ENCODE data around the gene CHRNB4. TPM values are rescaled to one million over a fixed set of nuclear protein-coding genes. Genes with fewer than 3 reads are reported as not detected.
"Not testable (repeated sequence)": the region's sequence is repeated elsewhere in the genome, so short reads cannot be mapped to it uniquely, and the experiment has no call there.

The CHRNB4 gene, protein sequence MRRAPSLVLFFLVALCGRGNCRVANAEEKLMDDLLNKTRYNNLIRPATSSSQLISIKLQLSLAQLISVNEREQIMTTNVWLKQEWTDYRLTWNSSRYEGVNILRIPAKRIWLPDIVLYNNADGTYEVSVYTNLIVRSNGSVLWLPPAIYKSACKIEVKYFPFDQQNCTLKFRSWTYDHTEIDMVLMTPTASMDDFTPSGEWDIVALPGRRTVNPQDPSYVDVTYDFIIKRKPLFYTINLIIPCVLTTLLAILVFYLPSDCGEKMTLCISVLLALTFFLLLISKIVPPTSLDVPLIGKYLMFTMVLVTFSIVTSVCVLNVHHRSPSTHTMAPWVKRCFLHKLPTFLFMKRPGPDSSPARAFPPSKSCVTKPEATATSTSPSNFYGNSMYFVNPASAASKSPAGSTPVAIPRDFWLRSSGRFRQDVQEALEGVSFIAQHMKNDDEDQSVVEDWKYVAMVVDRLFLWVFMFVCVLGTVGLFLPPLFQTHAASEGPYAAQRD
- not detected in 2 replicates for total RNA-seq

- ATAC-seq (ENCODE audit: low read depth) (peak; percentile 65), DNase-seq (peak; percentile 21)
- Mint-ChIP-seq H3K27me3 (peaks cover 9% of the 10 kb centered on the region), H3K36me3 (ENCODE audit: low read depth) (no peaks in the 10 kb centered on the region), H3K4me3 (peak within 1 kb of the TSS; percentile 74), H3K4me1 (peaks cover 11% of the 10 kb centered on the region), H3K27ac (no peak within 1 kb of the TSS), H3K9me3 (no peaks in the 10 kb centered on the region)
- intact Hi-C loops (cut with micrococcal nuclease), result no loop called here
- ChIA-PET CTCF (no interaction called here), POLR2A (no interaction called here)
- no peak for TF ChIP-seq CTCF (IDR thresholded peaks at IDR 0.05)
These were observed at the start of gene CHRNB4 for GRCh38 chr15:78641102-78641748. TSS of gene CHRNB4 (minus strand) at chr15:78641210. CDS start at chr15:78641133, 77 bp downstream.

- Mint-ChIP-seq H3K4me1 (no peaks in the 10 kb centered on the region), H3K4me3 (no peak overlapping the region), H3K27me3 (peaks cover 7% of the 10 kb centered on the region), H3K9me3 (no peaks in the 10 kb centered on the region), H3K27ac (no peak overlapping the region), H3K36me3 (ENCODE audit: low read depth) (no peaks in the 10 kb centered on the region)
- TF ChIP-seq CTCF (IDR thresholded peaks at IDR 0.05), result no peak
- intact Hi-C loops (cut with micrococcal nuclease), result no loop called here
- ATAC-seq (ENCODE audit: low read depth), result no peak
- ChIA-PET CTCF (no interaction called here), POLR2A (no interaction called here)
- no peak for DNase-seq
These were observed 48.6 kb upstream of the CHRNB4 start for GRCh38 chr15:78689626-78690025.

DNA sequence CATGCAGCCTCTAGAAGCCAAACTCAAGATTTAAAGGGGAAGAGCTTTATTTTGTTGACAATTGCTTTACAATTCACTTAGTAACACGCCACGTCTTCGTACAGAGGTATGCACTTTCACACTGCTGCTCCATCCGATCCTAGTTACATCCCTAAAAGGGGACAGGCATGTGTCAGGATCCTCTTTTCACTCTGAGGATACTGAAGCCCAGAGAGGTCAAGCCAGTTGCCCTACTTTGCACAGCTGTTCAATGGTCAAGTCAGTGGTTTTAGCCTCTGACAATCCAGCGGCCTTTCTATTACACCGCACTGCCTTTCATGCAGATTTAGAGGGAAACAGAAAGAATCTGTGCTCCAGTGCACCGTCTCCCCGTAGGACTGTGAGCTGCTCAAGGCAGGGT, 44.9 kb upstream of the CHRNB4 start:
- CTCF ChIA-PET, result no interaction called here

GRCh38 chr15:78685159-78685921, 44.3 kb upstream of the CHRNB4 start:
- ATAC-seq (ENCODE audit: low read depth), result no peak
- H3K36me3 Mint-ChIP-seq (ENCODE audit: low read depth), result no peaks in the 10 kb centered on the region
- H3K27me3 Mint-ChIP-seq, result peaks cover 8% of the 10 kb centered on the region
- H3K9me3 Mint-ChIP-seq, result no peaks in the 10 kb centered on the region
- ChIA-PET POLR2A (no interaction called here), CTCF (no interaction called here)
- DNase-seq, result no peak
- H3K4me1 Mint-ChIP-seq, result no peaks in the 10 kb centered on the region
- no peak overlapping the region for H3K27ac Mint-ChIP-seq
- no peak overlapping the region for H3K4me3 Mint-ChIP-seq
- TF ChIP-seq CTCF (IDR thresholded peaks at IDR 0.05), result no peak
- intact Hi-C loops (cut with micrococcal nuclease), result no loop called here

More for the DNA sequence above, 44.9 kb upstream of the CHRNB4 start:
- no peak overlapping the region for H3K4me3 Mint-ChIP-seq
- POLR2A ChIA-PET, result no interaction called here
- no peaks in the 10 kb centered on the region for H3K36me3 Mint-ChIP-seq (ENCODE audit: low read depth)
- TF ChIP-seq CTCF (IDR thresholded peaks at IDR 0.05), result no peak
- peaks cover 8% of the 10 kb centered on the region for H3K27me3 Mint-ChIP-seq
- H3K9me3 Mint-ChIP-seq, result no peaks in the 10 kb centered on the region
- ATAC-seq (ENCODE audit: low read depth) (no peak), DNase-seq (no peak)
- H3K27ac Mint-ChIP-seq, result no peak overlapping the region
- intact Hi-C loops (cut with micrococcal nuclease), result no loop called here
- H3K4me1 Mint-ChIP-seq, result no peaks in the 10 kb centered on the region

DNA sequence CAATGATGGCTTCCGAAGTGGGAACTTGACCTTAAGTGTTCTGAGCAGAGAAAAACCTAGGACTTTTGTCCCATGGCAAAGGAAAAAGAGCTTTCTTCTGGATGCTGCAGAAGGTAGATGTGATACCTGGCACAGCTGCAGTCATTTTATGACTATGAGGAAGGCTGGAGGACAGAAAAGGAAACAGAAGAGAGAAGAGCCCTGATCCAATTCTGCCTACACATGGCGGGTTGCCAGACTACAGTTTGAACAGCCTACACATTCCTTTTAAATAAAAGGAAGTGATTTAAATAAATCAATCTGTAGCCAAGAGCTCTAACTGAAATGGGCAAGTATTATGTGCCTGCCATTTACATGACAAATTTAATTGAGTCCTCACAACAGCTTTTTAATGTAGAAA, 43.6 kb upstream of the CHRNB4 start:
- POLR2A ChIA-PET, result no interaction called here
- no peak for TF ChIP-seq CTCF (IDR thresholded peaks at IDR 0.05)
- H3K36me3 Mint-ChIP-seq (ENCODE audit: low read depth), result no peaks in the 10 kb centered on the region
- no peaks in the 10 kb centered on the region for H3K4me1 Mint-ChIP-seq
- no peak overlapping the region for H3K4me3 Mint-ChIP-seq
- intact Hi-C loops (cut with micrococcal nuclease), result no loop called here
- ATAC-seq (ENCODE audit: low read depth) (no peak), DNase-seq (no peak)
- CTCF ChIA-PET, result no interaction called here
- no peaks in the 10 kb centered on the region for H3K9me3 Mint-ChIP-seq
- H3K27ac Mint-ChIP-seq, result no peak overlapping the region
- peaks cover 8% of the 10 kb centered on the region for H3K27me3 Mint-ChIP-seq

DNA sequence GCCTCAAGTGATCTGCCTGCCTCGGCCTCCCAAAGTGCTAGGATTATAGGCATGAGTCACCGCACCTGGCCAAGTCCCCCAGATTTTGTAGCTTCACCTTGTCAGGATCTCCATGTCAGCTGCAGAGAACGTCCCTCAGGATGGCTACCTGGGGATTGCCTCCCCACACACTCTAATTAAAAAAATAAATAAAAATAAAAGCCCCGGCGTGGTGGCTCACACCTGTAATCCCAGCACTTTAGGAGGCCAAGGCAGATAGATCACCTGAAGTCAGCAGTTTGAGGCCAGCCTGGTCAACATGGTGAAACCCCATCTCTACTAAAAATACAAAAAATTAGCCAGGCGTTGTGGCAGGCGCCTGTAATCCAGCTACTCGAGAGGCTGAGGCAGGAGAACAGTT, 42.6 kb upstream of the CHRNB4 start:
- CTCF ChIA-PET; H3K36me3 Mint-ChIP-seq (ENCODE audit: low read depth); H3K4me3 Mint-ChIP-seq; H3K4me1 Mint-ChIP-seq; ATAC-seq (ENCODE audit: low read depth); H3K27ac Mint-ChIP-seq; H3K27me3 Mint-ChIP-seq; intact Hi-C loops (cut with micrococcal nuclease); POLR2A ChIA-PET; DNase-seq; H3K9me3 Mint-ChIP-seq: not testable (repeated sequence)
